Endothelial cell of umbilical vein (primary cell): ENCODE measurements around the gene RFX7. TPM values are rescaled to one million over a fixed set of nuclear protein-coding genes. Genes with fewer than 3 reads are reported as not detected.

Experiments
- BruUV-seq: library from RNA; stranded (reverse); fragments of 400-500 nt; replicated peaks from 2 replicates; lab custom pipeline; 2021; lab: Mats Ljungman, UMichigan
- CTCF ChIA-PET: fragments of 300-600, 350-600 bp; sonication (Branson Sonifier 250); formaldehyde crosslinking; loops from one replicate; lab custom pipeline; 2021; ENCODE audit warnings: antibody characterized with exemption, inconsistent platforms; lab: Charles Lee
- POLR2A ChIA-PET: fragments of 300-600, 350-600 bp; sonication (Branson Sonifier 250); formaldehyde crosslinking; loops from one replicate; lab custom pipeline; 2021; ENCODE audit warnings: antibody characterized with exemption, inconsistent platforms; lab: Charles Lee
- DNase-seq: peaks from one replicate; pipeline ENCODE4 v3.0.0-alpha.2; 2011; ENCODE audit warnings: low read depth, low spot score
- FAIRE-seq: peaks from 2 replicates; lab custom pipeline; 2011; peaks lifted over from hg19 to GRCh38; lab: Jason Lieb, UNC
- H2AFZ ChIP-seq: 2 replicates; pipeline ENCODE4 v1.6.0; 2012; ENCODE audit warnings: low read depth, low read length, control low read depth, inconsistent platforms
- H3K27ac ChIP-seq: 2 replicates; pipeline ENCODE4 v1.5.1; 2011; ENCODE audit warnings: low read depth, mild to moderate bottlenecking, control low read depth, low read length, moderate library complexity; ENCODE audit not compliant: insufficient read depth
- H3K27me3 ChIP-seq, 2 experiments: 2 replicates each; pipeline versions ENCODE4 v1.6.0 to v1.6.1; 2011; ENCODE audit warnings: low read length in 2 of 2, mixed read lengths in 1 of 2; ENCODE audit not compliant: control insufficient read depth in 2 of 2, insufficient read depth in 2 of 2
- H3K36me3 ChIP-seq, 2 experiments: 2 replicates in 1 of 2; 3 replicates in 1 of 2; pipeline ENCODE4 v1.5.1; 2011; ENCODE audit warnings: low read length in 2 of 2, mild to moderate bottlenecking in 1 of 2, moderate library complexity in 1 of 2; ENCODE audit not compliant: control insufficient read depth in 2 of 2, insufficient read depth in 2 of 2; ENCODE audit errors: extremely low read depth in 1 of 2
- H3K4me1 ChIP-seq: 3 replicates; pipeline ENCODE4 v1.5.1; 2011; ENCODE audit warnings: mild to moderate bottlenecking, low read length; ENCODE audit not compliant: control insufficient read depth, insufficient read depth; ENCODE audit errors: extremely low read depth
- H3K4me2 ChIP-seq: 2 replicates; pipeline ENCODE4 v1.6.1; 2011; ENCODE audit warnings: low read length, control low read depth, mixed read lengths; ENCODE audit not compliant: insufficient read depth
- H3K4me3 ChIP-seq, 3 experiments: fragments of 200-600 bp in 1 of 3; sonication (generic), shearing (Covaris generic) in 1 of 3; replicated peaks in 1 of 3; 2 replicates each; pipeline ENCODE4 v1.5.1; 2011 to 2016; ENCODE audit warnings: control low read depth in 3 of 3, low read length in 3 of 3, mild to moderate bottlenecking in 2 of 3, inconsistent platforms in 1 of 3, low read depth in 1 of 3, moderate library complexity in 1 of 3; ENCODE audit not compliant: insufficient read depth in 1 of 3
- H3K79me2 ChIP-seq: 2 replicates; pipeline ENCODE4 v1.6.0; 2012; ENCODE audit warnings: low read length, inconsistent platforms; ENCODE audit not compliant: control insufficient read depth, insufficient read depth
- H3K9ac ChIP-seq: replicated peaks from 2 replicates; pipeline ENCODE3; 2011; ENCODE audit warnings: low read length, control low read depth; ENCODE audit not compliant: insufficient read depth; ENCODE audit errors: extremely low read depth
- H3K9me1 ChIP-seq: replicated peaks from 3 replicates; pipeline ENCODE4 v1.6.0; 2011; ENCODE audit warnings: mild to moderate bottlenecking, low read length; ENCODE audit not compliant: control insufficient read depth, insufficient read depth; ENCODE audit errors: extremely low read depth
- H3K9me3 ChIP-seq: replicated peaks from 2 replicates; pipeline ENCODE4 v1.5.1; 2012; ENCODE audit warnings: low read length, inconsistent platforms; ENCODE audit not compliant: control insufficient read depth, insufficient read depth
- H4K20me1 ChIP-seq: replicated peaks from 2 replicates; pipeline ENCODE3; 2011; ENCODE audit warnings: mild to moderate bottlenecking, low read length; ENCODE audit not compliant: control insufficient read depth, insufficient read depth; ENCODE audit errors: extremely low read depth
- CTCF ChIP-seq, 2 donors: IDR thresholded peaks; 1 replicate in 1 of 2; 2 replicates in 1 of 2; pipeline ENCODE4 v1.5.1; 2011; ENCODE audit warnings: low read length in 2 of 2, mild to moderate bottlenecking in 2 of 2, moderate library complexity in 2 of 2, control low read depth in 1 of 2, inconsistent platforms in 1 of 2, low read depth in 1 of 2; ENCODE audit not compliant: insufficient read depth in 1 of 2; ENCODE audit errors: extremely low read depth in 1 of 2
- EZH2 ChIP-seq: IDR thresholded peaks from 2 replicates; pipeline ENCODE4 v1.6.1; 2012; ENCODE audit warnings: borderline replicate concordance, low read depth, mild to moderate bottlenecking, moderate library complexity, low read length, inconsistent platforms; ENCODE audit not compliant: severe bottlenecking
- FOS ChIP-seq: IDR thresholded peaks from 2 replicates; pipeline ENCODE4 v1.6.1; 2011; ENCODE audit warnings: mild to moderate bottlenecking, low read length, moderate library complexity, borderline replicate concordance; ENCODE audit not compliant: insufficient read depth
- GATA2 ChIP-seq: IDR thresholded peaks from 2 replicates; pipeline ENCODE4 v1.7.0; 2011; ENCODE audit warnings: low read depth, mild to moderate bottlenecking, moderate library complexity, mixed read lengths, low read length; ENCODE audit not compliant: insufficient read length, insufficient read depth
- JUN ChIP-seq: IDR thresholded peaks from 2 replicates; pipeline ENCODE4 v1.6.1; 2011; ENCODE audit warnings: borderline replicate concordance, low read depth; ENCODE audit not compliant: insufficient read length, insufficient read depth
- MYC ChIP-seq: IDR thresholded peaks from one replicate; pipeline ENCODE4 v1.6.1; 2011; ENCODE audit warnings: mild to moderate bottlenecking, low read depth, low read length
- POLR2A ChIP-seq: IDR thresholded peaks from 2 replicates; pipeline ENCODE4 v1.6.1; 2012; ENCODE audit warnings: low read depth, mild to moderate bottlenecking, control low read depth, low read length
- POLR2AphosphoS5 ChIP-seq: IDR thresholded peaks from 2 replicates; pipeline ENCODE4 v1.6.1; 2012; ENCODE audit warnings: low read depth, mild to moderate bottlenecking, control low read depth, low read length, moderate library complexity; ENCODE audit not compliant: insufficient read depth
- dilution Hi-C: fragments of 300-500 bp; cut with MboI; formaldehyde crosslinking; loops from one replicate; pipeline ENCODE4 v1.15.0; 2019; ENCODE audit warnings: low sequenced_read_pairs; ENCODE audit not compliant: extremely low pct_ligation_motif_present
- intact Hi-C: fragments of 100-400 bp; cut with micrococcal nuclease; formaldehyde crosslinking; loops from one replicate; pipeline ENCODE4 v1.10.0; 2022
- polyA plus RNA-seq, 4 experiments: library from polyadenylated mRNA; depleted of rRNA in 3 of 4; stranded (reverse) in 3 of 4; unstranded in 1 of 4; fragments of >200 nt; gene quantifications; 2 replicates each; pipeline versions ENCODE4 v1.2.1 to v1.2.3, GENCODE V29; 2011 to 2012; ENCODE audit warnings: missing spikeins in 1 of 4
- total RNA-seq: library from RNA; stranded (reverse); gene quantifications from 2 replicates; pipeline ENCODE4 v1.2.3, GENCODE V29; 2021
- TF ChIP-seq, protein P1 (sequence below): IDR thresholded peaks from 2 replicates; pipeline ENCODE4 v1.6.1; 2011; ENCODE audit not compliant: insufficient read depth, insufficient read length

The RFX7 gene
- total and polyA plus RNA-seq, 2 donors (not counting 3 experiments of a cell fraction or from before 2014, with no cell fraction given) = 6.3 to 23.0 TPM

- no peaks in the 10 kb centered on the region for H4K20me1 ChIP-seq
- TF ChIP-seq EZH2 = no peak
- no peak for TF ChIP-seq MYC
- no peak for TF ChIP-seq POLR2A
- no peak overlapping the region for H3K4me2 ChIP-seq
- H3K9me3 ChIP-seq = no peaks in the 10 kb centered on the region
- no peak overlapping the region for H3K9ac ChIP-seq
- BruUV-seq = no TSS peak
- DNase-seq = no peak
- POLR2A ChIA-PET = no interaction called here
- H2AFZ ChIP-seq = no peak overlapping the region
- FAIRE-seq = no peak
- CTCF ChIA-PET = no interaction called here
- dilution Hi-C loops = no loop called here
- peaks cover 2 to 8% of the 10 kb centered on the region in 2 experiments for H3K27me3 ChIP-seq
- H3K9me1 ChIP-seq = no peaks in the 10 kb centered on the region
- no peaks in the 10 kb centered on the region for H3K36me3 ChIP-seq
- no peaks in the 10 kb centered on the region for H3K4me1 ChIP-seq
- H3K27ac ChIP-seq = no peak overlapping the region
- no peaks in the 10 kb centered on the region for H3K79me2 ChIP-seq
- no peak overlapping the region for H3K4me3 ChIP-seq
- intact Hi-C loops = no loop called here
These were observed 37.5 kb upstream of the RFX7 start for GRCh38 chr15:56281145-56281544.

GRCh38 chr15:56273724-56274123, 30.0 kb upstream of the RFX7 start:
- no peak overlapping the region for H3K9ac ChIP-seq
- no peaks in the 10 kb centered on the region for H3K4me1 ChIP-seq
- TF ChIP-seq, protein P1, sequence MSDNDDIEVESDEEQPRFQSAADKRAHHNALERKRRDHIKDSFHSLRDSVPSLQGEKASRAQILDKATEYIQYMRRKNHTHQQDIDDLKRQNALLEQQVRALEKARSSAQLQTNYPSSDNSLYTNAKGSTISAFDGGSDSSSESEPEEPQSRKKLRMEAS = no peak
- TF ChIP-seq FOS = no peak
- TF ChIP-seq MYC = no peak
- no peak for TF ChIP-seq GATA2
- TF ChIP-seq POLR2AphosphoS5 = no peak
- no peak for TF ChIP-seq JUN
- no peak for TF ChIP-seq EZH2
- no peak for TF ChIP-seq POLR2A
- TF ChIP-seq CTCF (IDR thresholded peaks at IDR 0.05; ENCODE audit: extremely low read depth in 1 of 2, insufficient read depth in 1 of 2, low read depth in 1 of 2, low read length in 2 of 2) = no peak
- H2AFZ ChIP-seq = no peak overlapping the region
- ChIA-PET POLR2A (no interaction called here), CTCF (no interaction called here)
- DNase-seq (no peak), FAIRE-seq (no peak)
- BruUV-seq = no TSS peak
- H3K36me3 ChIP-seq = no peaks in the 10 kb centered on the region
- no peak overlapping the region for H3K4me2 ChIP-seq
- no peaks in the 10 kb centered on the region for H3K9me1 ChIP-seq
- intact Hi-C loops (no loop called here), dilution Hi-C loops (no loop called here)
- H3K27ac ChIP-seq = no peak overlapping the region
- H3K79me2 ChIP-seq = no peaks in the 10 kb centered on the region
- no peaks in the 10 kb centered on the region for H4K20me1 ChIP-seq
- H3K4me3 ChIP-seq = no peak overlapping the region
- H3K27me3 ChIP-seq = peaks cover 2 to 12% of the 10 kb centered on the region in 2 experiments
- no peaks in the 10 kb centered on the region for H3K9me3 ChIP-seq
